GM23248 (cell line): ENCODE data around the gene PTPRD.

ENCODE experiments used
- EZH2 ChIP-seq: fragments of 200-600 bp; sonication (generic); IDR thresholded peaks from 2 replicates; pipeline ENCODE4 v1.6.1; 2018; ENCODE audit warnings: antibody characterized with exemption, mild to moderate bottlenecking; ENCODE audit not compliant: insufficient read depth, poor library complexity, severe bottlenecking
- EZH2phosphoT487 ChIP-seq: fragments of 200-600 bp; sonication (generic); IDR thresholded peaks from 2 replicates; pipeline ENCODE4 v1.6.1; 2018; ENCODE audit warnings: antibody characterized with exemption, moderate library complexity, mild to moderate bottlenecking, low read depth; ENCODE audit not compliant: insufficient read depth

DNA sequence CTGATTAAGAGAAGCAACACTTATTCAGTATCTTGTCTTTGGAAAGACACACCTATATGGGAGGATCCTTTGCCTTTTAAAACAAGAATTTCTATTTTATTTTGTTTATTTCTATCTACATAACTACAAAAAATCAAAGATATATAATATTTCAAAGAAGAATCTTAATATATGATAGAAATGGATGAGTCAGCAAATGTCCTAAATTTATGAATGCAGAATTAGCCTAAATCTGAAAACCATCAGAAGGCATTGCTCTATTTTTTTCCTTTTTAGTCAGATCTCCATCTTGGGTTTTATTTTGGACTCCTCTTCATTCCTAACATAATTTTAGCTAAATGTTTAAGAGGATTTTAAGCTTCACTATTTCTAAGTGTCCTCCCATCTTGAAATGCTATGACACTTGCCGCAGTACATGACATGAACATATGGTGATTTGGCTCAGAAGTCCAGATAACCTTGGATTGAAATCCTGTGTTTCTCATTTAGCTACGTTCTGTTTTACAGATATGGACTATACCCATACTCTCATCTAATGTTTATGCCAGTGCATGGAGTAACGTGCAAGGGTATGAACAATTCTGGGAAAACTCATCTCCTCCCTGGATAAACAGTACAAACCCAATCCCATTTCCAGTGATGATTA is 1490.4 kb downstream of the PTPRD start:
- TF ChIP-seq EZH2 (no peak), EZH2phosphoT487 (no peak)
